Activated CD4-positive, alpha-beta T cell treated with anti-CD3 and anti-CD28 coated beads for 36 hours (primary cell): ENCODE measurements around the gene MMP28. TPM values are rescaled to one million over a fixed set of nuclear protein-coding genes. Genes with fewer than 3 reads are reported as not detected.

Source experiments
- ATAC-seq: fragments of 200-7000 bp; cut with Tn5 transposase; one replicate; pipeline ENCODE4 v1.10.0; 2021; ENCODE audit warnings: mild to moderate bottlenecking, moderate library complexity
- CTCF ChIA-PET: fragments of 350-600 bp; sonication (Branson Sonifier 250); formaldehyde crosslinking; loops from one replicate; lab custom pipeline; 2021; ENCODE audit warnings: antibody characterized with exemption; lab: Charles Lee
- POLR2A ChIA-PET: fragments of 350-600 bp; sonication (Branson Sonifier 250); formaldehyde crosslinking; loops from one replicate; lab custom pipeline; 2021; ENCODE audit warnings: antibody characterized with exemption, inconsistent platforms; lab: Charles Lee
- DNase-seq: peaks from one replicate; pipeline ENCODE4 v3.0.0-alpha.2; 2020
- H3K27ac Mint-ChIP-seq: one replicate; pipeline ENCODE4 v1.8.0; 2021; ENCODE audit warnings: mixed read lengths
- H3K27me3 Mint-ChIP-seq: one replicate; pipeline ENCODE4 v1.8.0; 2021; ENCODE audit warnings: mixed read lengths
- H3K36me3 Mint-ChIP-seq: one replicate; pipeline ENCODE4 v1.8.0; 2021; ENCODE audit warnings: low read depth, mixed read lengths
- H3K4me1 Mint-ChIP-seq: one replicate; pipeline ENCODE4 v1.8.0; 2021; ENCODE audit warnings: mixed read lengths
- H3K4me3 Mint-ChIP-seq: one replicate; pipeline ENCODE4 v1.8.0; 2021; ENCODE audit warnings: mild to moderate bottlenecking, moderate library complexity, mixed read lengths
- H3K9me3 Mint-ChIP-seq: one replicate; pipeline ENCODE4 v1.8.0; 2021; ENCODE audit warnings: low read depth, mixed read lengths
- intact Hi-C, 2 experiments: fragments of 100-400 bp; cut with DNase I in 1 of 2; cut with micrococcal nuclease in 1 of 2; formaldehyde crosslinking; loops; one replicate each; pipeline versions ENCODE4 v1.14.2 to v1.15.1; 2022 to 2024; cut with DNase I, micrococcal nuclease
- total RNA-seq, 2 experiments: library from RNA; stranded (reverse); gene quantifications; one replicate each; pipeline ENCODE4 v1.2.3, GENCODE V29; 2021

MMP28 gene
- total RNA-seq, 2 experiments from 2014 or later: 0.09 TPM; not detected in 1

DNA sequence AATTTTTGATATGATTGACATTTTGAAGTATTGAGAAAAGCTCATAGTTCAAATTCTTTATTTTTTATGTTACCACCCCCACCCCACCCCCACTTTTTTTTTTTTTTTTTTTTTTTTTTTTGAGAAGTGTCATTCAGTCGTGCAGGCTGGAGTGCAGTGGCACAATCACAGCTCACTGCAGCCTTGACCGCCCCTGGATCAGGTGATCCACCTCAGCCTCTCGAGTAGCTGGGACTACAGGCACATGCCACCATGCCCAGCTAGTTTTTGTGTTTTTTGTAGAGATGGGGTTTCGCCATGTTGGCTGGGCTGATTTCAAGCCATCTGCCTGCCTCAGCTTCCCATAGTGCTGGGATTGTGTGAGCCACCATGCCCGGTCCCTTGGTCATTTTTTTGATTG, 21.3 kb upstream of the MMP28 start:
- Mint-ChIP-seq H3K9me3 (no peaks in the 10 kb centered on the region), H3K27me3 (no peaks in the 10 kb centered on the region), H3K36me3 (peaks cover 46% of the 10 kb centered on the region), H3K4me1 (peaks cover 55% of the 10 kb centered on the region), H3K27ac (no peak overlapping the region), H3K4me3 (no peak overlapping the region)
- CTCF ChIA-PET: interaction anchor here (0.6 to 1.9 kb wide), 10 partner anchors 8 to 941 kb away, joined by 3 to 8 read pairs (median 3); partner anchors contain the start of gene TAF15
- DNase-seq (no peak), ATAC-seq (no peak)
- POLR2A ChIA-PET: interaction anchor here (0.6 kb wide), 2 partner anchors 9 to 187 kb away, joined by 4 read pairs; no protein-coding TSS in a partner anchor
- intact Hi-C loops: loop anchor here in 1 of 2 experiments (2.0 kb wide), 1 partner anchor 30 kb away; no protein-coding TSS in a partner anchor

DNA sequence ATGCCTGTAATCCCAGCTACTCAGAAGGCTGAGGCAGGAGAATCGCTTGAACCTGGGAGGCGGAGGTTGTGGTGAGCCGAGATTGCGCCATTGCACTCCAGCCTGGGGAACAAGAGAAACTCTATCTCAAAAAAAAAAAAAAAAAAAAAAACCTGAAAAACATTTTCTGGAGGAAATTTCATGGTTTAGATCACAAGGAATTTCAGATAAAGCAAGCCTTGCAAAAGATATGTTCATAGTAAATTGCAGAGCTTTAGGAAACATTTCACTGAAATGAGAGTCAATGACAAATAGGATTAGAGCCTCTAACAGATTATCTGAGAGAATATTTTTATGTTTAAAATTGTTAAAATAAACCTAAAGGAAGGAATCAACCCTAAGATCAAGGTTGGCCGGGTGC, 17.0 kb upstream of the MMP28 start:
- Mint-ChIP-seq H3K4me1 (peaks cover 67% of the 10 kb centered on the region), H3K4me3 (no peak overlapping the region), H3K27ac (no peak overlapping the region), H3K36me3 (peaks cover 43% of the 10 kb centered on the region), H3K27me3 (no peaks in the 10 kb centered on the region), H3K9me3 (no peaks in the 10 kb centered on the region)
- ATAC-seq (no peak), DNase-seq (no peak)
- ChIA-PET POLR2A (no interaction called here), CTCF (interaction anchor here (1.0 to 6.4 kb wide), 3 partner anchors 7 to 50 kb away, joined by 3 to 123 read pairs (median 46); partner anchors contain the start of genes C17orf50 and MMP28)
- intact Hi-C loops: no loop called here

DNA sequence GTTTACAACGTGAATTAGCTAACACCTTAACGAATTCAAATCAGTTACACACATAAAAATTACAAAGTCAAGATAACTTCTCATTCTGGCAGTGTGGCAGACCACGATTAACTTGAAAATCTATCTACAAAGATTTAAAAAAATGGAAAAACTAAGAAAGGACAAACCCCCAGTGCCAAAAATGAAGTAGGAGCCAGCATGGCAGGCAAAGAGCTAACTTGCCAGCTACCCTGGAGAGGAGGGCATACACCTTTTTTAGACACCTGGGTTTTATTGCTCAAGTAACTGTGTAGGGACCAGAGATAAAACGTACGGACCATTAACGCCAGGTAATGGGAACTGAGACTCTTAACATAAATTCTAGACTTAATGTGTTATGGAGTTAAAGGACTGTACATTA, 16.3 kb upstream of the MMP28 start:
- CTCF ChIA-PET: interaction anchor here (0.6 to 6.4 kb wide), 7 partner anchors 8 to 527 kb away, joined by 3 to 123 read pairs (median 3); partner anchors contain the start of genes C17orf50 and MMP28
- H3K27me3 Mint-ChIP-seq: no peaks in the 10 kb centered on the region
- H3K9me3 Mint-ChIP-seq: no peaks in the 10 kb centered on the region
- ATAC-seq: no peak
- DNase-seq: no peak
- intact Hi-C loops: no loop called here
- peak overlapping the region; percentile 25 for H3K4me3 Mint-ChIP-seq
- POLR2A ChIA-PET: no interaction called here
- no peak overlapping the region for H3K27ac Mint-ChIP-seq
- H3K4me1 Mint-ChIP-seq: peaks cover 70% of the 10 kb centered on the region
- H3K36me3 Mint-ChIP-seq: peaks cover 40% of the 10 kb centered on the region

DNA sequence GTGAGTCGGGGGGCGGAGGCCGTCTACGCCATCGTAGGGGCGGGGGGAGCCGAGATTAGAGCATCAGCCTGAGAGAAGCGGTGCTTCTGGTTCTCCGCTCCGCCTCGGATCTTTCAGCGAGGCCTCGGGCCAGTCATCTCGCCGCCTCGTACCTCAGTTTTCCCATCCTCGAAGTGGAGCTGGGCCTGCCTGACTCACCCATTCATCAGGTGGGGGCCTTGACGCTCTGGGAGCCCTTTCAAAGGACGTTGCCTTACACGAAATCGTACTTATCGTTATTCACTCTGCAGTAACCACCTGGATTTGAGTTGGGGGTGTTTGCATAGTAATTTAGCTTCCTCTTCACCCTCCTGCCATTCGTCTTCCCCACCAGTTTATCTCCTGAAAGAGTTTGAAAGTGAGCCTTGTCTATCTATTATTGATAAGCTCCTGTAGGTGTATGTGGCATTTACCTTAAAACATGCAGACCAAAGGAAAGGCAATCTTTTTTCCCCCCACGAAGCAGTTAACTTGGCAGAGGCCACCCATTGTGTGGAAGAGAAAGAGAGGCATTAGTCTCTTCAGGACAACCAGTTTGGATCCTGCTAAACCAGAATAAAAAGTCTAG, 14.5 kb upstream of the MMP28 start:
- H3K9me3 Mint-ChIP-seq: no peaks in the 10 kb centered on the region

GRCh38 chr17:35808962-35809854, 13.8 kb upstream of the MMP28 start, which contains the start of gene TAF15:
Gene TAF15, plus strand, starts transcription at chr17:35809484. Its CDS starts 86 bp downstream, at chr17:35809570.
- POLR2A ChIA-PET: interaction anchor here (0.7 to 3.6 kb wide), 6 partner anchors 13 to 830 kb away, joined by 3 to 37 read pairs (median 3); partner anchors contain the start of gene MMP28

More for the DNA sequence above, 14.5 kb upstream of the MMP28 start:
- Mint-ChIP-seq H3K4me3 (peak overlapping the region; percentile 78), H3K4me1 (peaks cover 56% of the 10 kb centered on the region), H3K27ac (peak overlapping the region; percentile 97), H3K36me3 (peaks cover 34% of the 10 kb centered on the region), H3K27me3 (no peaks in the 10 kb centered on the region)
- ATAC-seq (peak; percentile 4), DNase-seq (no peak)
- intact Hi-C loops: loop anchor here (1.0 to 10.0 kb wide), 17 partner anchors 46 to 848 kb away; partner anchors contain the start of genes SLFN5 (in 2 of the 2), AP2B1 (in 1 of the 2), CCT6B (in 1 of the 2) and GGNBP2 (in 1 of the 2)
- POLR2A ChIA-PET: interaction anchor here (0.6 to 3.6 kb wide), 3 partner anchors 45 to 831 kb away, joined by 3 to 37 read pairs (median 5); no protein-coding TSS in a partner anchor
- CTCF ChIA-PET: interaction anchor here (0.6 to 6.4 kb wide), 14 partner anchors 10 to 1207 kb away, joined by 3 to 123 read pairs (median 4); partner anchors contain the start of genes C17orf50 and MMP28

GRCh38 chr17:35808240-35808961, 13.0 kb upstream of the MMP28 start:
- DNase-seq (peak; percentile 27), ATAC-seq (no peak)
- H3K9me3 Mint-ChIP-seq: no peaks in the 10 kb centered on the region
- intact Hi-C loops: loop anchor here (2.0 to 10.0 kb wide), 9 partner anchors 270 to 846 kb away; partner anchors contain the start of genes CCT6B (in 1 of the 2), NLE1 (in 1 of the 2), SLFN11 (in 1 of the 2) and SLFN12 (in 1 of the 2)
- no peaks in the 10 kb centered on the region for H3K27me3 Mint-ChIP-seq
- H3K4me3 Mint-ChIP-seq: peak overlapping the region; percentile 78
- CTCF ChIA-PET: interaction anchor here (0.6 to 6.4 kb wide), 25 partner anchors 8 to 1079 kb away, joined by 3 to 123 read pairs (median 4); partner anchors contain the start of genes C17orf50, MMP28 and MRM1
- POLR2A ChIA-PET: interaction anchor here (0.6 to 3.6 kb wide), 5 partner anchors 8 to 220 kb away, joined by 3 to 37 read pairs (median 3); partner anchors contain the start of gene MMP28
- H3K27ac Mint-ChIP-seq: peak overlapping the region; percentile 97
- peaks cover 51% of the 10 kb centered on the region for H3K4me1 Mint-ChIP-seq
- H3K36me3 Mint-ChIP-seq: peaks cover 26% of the 10 kb centered on the region

More at GRCh38 chr17:35808962-35809854, 13.8 kb upstream of the MMP28 start, which contains the start of gene TAF15:
- Mint-ChIP-seq H3K4me1 (peaks cover 57% of the 10 kb centered on the region), H3K27me3 (no peaks in the 10 kb centered on the region), H3K36me3 (peaks cover 34% of the 10 kb centered on the region), H3K9me3 (no peaks in the 10 kb centered on the region), H3K4me3 (peak within 1 kb of the TSS; percentile 78), H3K27ac (peak within 1 kb of the TSS; percentile 97)
- peak; percentile 88 for ATAC-seq
- CTCF ChIA-PET: interaction anchor here (0.6 to 6.4 kb wide), 28 partner anchors 8 to 1206 kb away, joined by 3 to 123 read pairs (median 4); partner anchors contain the start of genes C17orf50, MMP28 and MRM1
- peak; percentile 98 for DNase-seq
- intact Hi-C loops: loop anchor here (1.0 to 10.0 kb wide), 17 partner anchors 45 to 847 kb away; partner anchors contain the start of genes SLFN5 (in 2 of the 2), AP2B1 (in 1 of the 2), CCT6B (in 1 of the 2) and GGNBP2 (in 1 of the 2)

DNA sequence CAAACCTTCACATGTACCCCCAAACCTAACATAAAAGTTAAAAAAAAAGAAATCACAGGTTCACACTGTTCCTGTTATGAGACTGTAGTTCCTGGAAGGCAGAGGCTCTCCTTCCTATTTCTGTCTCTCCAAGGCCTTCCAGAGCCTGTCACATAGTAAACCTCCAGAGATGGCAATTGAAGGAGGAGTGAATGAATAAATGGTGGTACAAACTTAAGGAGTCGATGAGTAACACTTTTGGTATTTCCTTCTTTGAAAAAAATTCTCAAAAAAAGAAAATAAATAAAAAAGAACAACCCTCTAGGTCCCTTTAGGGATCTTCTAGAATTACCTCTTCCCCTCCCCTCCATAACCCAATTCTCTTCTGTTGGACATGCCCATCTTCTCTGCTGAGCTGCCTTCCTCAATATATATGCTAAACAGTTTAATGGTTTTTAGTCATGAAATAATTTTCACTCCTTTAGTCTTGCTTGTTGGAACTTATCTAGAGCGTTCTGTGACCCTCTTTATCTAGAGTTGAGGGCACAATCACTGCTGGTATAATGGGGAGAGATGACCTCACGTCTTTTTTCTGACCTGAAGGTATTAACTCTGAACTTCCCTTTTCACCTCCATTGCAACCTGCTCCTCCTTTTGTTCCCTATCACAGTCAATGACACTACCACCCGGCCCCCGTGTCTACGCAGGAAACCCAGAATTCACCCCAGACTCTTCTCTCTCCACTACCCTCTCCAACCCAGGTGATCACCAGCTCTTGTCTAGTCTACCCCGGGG, 12.1 kb upstream of the MMP28 start:
- Mint-ChIP-seq H3K4me3 (peak overlapping the region; percentile 78), H3K36me3 (peaks cover 22% of the 10 kb centered on the region), H3K27me3 (no peaks in the 10 kb centered on the region), H3K4me1 (peaks cover 52% of the 10 kb centered on the region), H3K9me3 (no peaks in the 10 kb centered on the region), H3K27ac (peak overlapping the region; percentile 97)
- DNase-seq: no peak
- POLR2A ChIA-PET: interaction anchor here (0.5 to 3.6 kb wide), 3 partner anchors 9 to 723 kb away, joined by 3 to 37 read pairs (median 4); no protein-coding TSS in a partner anchor
- intact Hi-C loops: loop anchor here (2.0 to 10.0 kb wide), 9 partner anchors 269 to 845 kb away; partner anchors contain the start of genes CCT6B (in 1 of the 2), NLE1 (in 1 of the 2), SLFN11 (in 1 of the 2) and SLFN12 (in 1 of the 2)
- ATAC-seq: no peak
- CTCF ChIA-PET: interaction anchor here (0.6 to 6.4 kb wide), 8 partner anchors 13 to 495 kb away, joined by 3 to 123 read pairs (median 6); partner anchors contain the start of genes C17orf50 and MMP28

- Mint-ChIP-seq H3K9me3 (no peaks in the 10 kb centered on the region), H3K36me3 (peaks cover 2% of the 10 kb centered on the region), H3K27me3 (no peaks in the 10 kb centered on the region), H3K4me1 (peaks cover 49% of the 10 kb centered on the region), H3K4me3 (no peak overlapping the region), H3K27ac (peak overlapping the region; percentile 51)
- DNase-seq: peak; percentile 62
- POLR2A ChIA-PET: interaction anchor here (0.6 kb wide), 1 partner anchor 270 kb away, joined by 3 read pairs; no protein-coding TSS in a partner anchor
- CTCF ChIA-PET: interaction anchor here (0.7 to 3.4 kb wide), 18 partner anchors 9 to 1300 kb away, joined by 3 to 44 read pairs (median 4); partner anchors contain the start of gene MMP28
- intact Hi-C loops: loop anchor here (1.0 to 10.0 kb wide), 4 partner anchors 40 to 842 kb away; partner anchors contain the start of genes CCT6B (in 1 of the 2), SLFN12 (in 1 of the 2) and ZNF830 (in 1 of the 2)
- peak; percentile 57 for ATAC-seq
Measured at GRCh38 chr17:35804658-35805192, 9.3 kb upstream of the MMP28 start.
